ENCODE data around the gene CNRIP1.

Gene CNRIP1

GRCh38 chr2:68287580-68288441 is 31.9 kb downstream of the CNRIP1 start:
- TF ChIP-seq GATA2 (IDR thresholded peaks at IDR 0.05; ENCODE audit: low read depth, low read length), result no peak
- no peak for TF ChIP-seq GATA3 (IDR thresholded peaks at IDR 0.05; ENCODE audit: low read depth, low read length)

- TF ChIP-seq GATA3 (IDR thresholded peaks at IDR 0.05; ENCODE audit: low read depth, low read length), result no peak
- no peak for TF ChIP-seq GATA2 (IDR thresholded peaks at IDR 0.05; ENCODE audit: low read depth, low read length)
These were observed 34.9 kb downstream of the CNRIP1 start for GRCh38 chr2:68284896-68285295.

GRCh38 chr2:68283419-68283812 is 36.3 kb downstream of the CNRIP1 start:
- no peak for TF ChIP-seq GATA2 (IDR thresholded peaks at IDR 0.05; ENCODE audit: low read depth, low read length)
- no peak for TF ChIP-seq GATA3 (IDR thresholded peaks at IDR 0.05; ENCODE audit: low read depth, low read length)

GRCh38 chr2:68282811-68283418 is 36.8 kb downstream of the CNRIP1 start:
- TF ChIP-seq GATA2 (IDR thresholded peaks at IDR 0.05; ENCODE audit: low read depth, low read length), result no peak
- TF ChIP-seq GATA3 (IDR thresholded peaks at IDR 0.05; ENCODE audit: low read depth, low read length), result no peak

- TF ChIP-seq GATA2 (IDR thresholded peaks at IDR 0.05; ENCODE audit: low read depth, low read length) (no peak), GATA3 (IDR thresholded peaks at IDR 0.05; ENCODE audit: low read depth, low read length) (no peak)
These were observed 39.0 kb downstream of the CNRIP1 start for GRCh38 chr2:68280796-68281195.

- TF ChIP-seq GATA3 (IDR thresholded peaks at IDR 0.05; ENCODE audit: low read depth, low read length), result no peak
These were observed 39.4 kb downstream of the CNRIP1 start for GRCh38 chr2:68280348-68280747.

- TF ChIP-seq GATA3 (IDR thresholded peaks at IDR 0.05; ENCODE audit: low read depth, low read length), result no peak; the same call in 1 of the 2 replicates
- TF ChIP-seq GATA2 (IDR thresholded peaks at IDR 0.05; ENCODE audit: low read depth, low read length), result no peak
These were observed 40.1 kb downstream of the CNRIP1 start for GRCh38 chr2:68279691-68280090.

GRCh38 chr2:68278169-68278568 is 41.6 kb downstream of the CNRIP1 start:
- TF ChIP-seq GATA2 (IDR thresholded peaks at IDR 0.05; ENCODE audit: low read depth, low read length), result no peak
- no peak for TF ChIP-seq GATA3 (IDR thresholded peaks at IDR 0.05; ENCODE audit: low read depth, low read length)

- TF ChIP-seq GATA3 (IDR thresholded peaks at IDR 0.05; ENCODE audit: low read depth, low read length), result no peak
- TF ChIP-seq GATA2 (IDR thresholded peaks at IDR 0.05; ENCODE audit: low read depth, low read length), result no peak
These were observed 45.7 kb downstream of the CNRIP1 start for GRCh38 chr2:68274022-68274421.

GRCh38 chr2:68272246-68272994 is 47.3 kb downstream of the CNRIP1 start:
- no peak for TF ChIP-seq GATA2 (IDR thresholded peaks at IDR 0.05; ENCODE audit: low read depth, low read length)
- TF ChIP-seq GATA3 (IDR thresholded peaks at IDR 0.05; ENCODE audit: low read depth, low read length), result no peak

- TF ChIP-seq GATA2 (IDR thresholded peaks at IDR 0.05; ENCODE audit: low read depth, low read length) (no peak), GATA3 (IDR thresholded peaks at IDR 0.05; ENCODE audit: low read depth, low read length) (no peak)
These were observed 53.1 kb downstream of the CNRIP1 start for GRCh38 chr2:68266655-68267054.

- no peak for TF ChIP-seq GATA2 (IDR thresholded peaks at IDR 0.05; ENCODE audit: low read depth, low read length)
- TF ChIP-seq GATA3 (IDR thresholded peaks at IDR 0.05; ENCODE audit: low read depth, low read length), result no peak
These were observed 56.1 kb downstream of the CNRIP1 start for GRCh38 chr2:68263632-68264031.

GRCh38 chr2:68258851-68259250 is 60.9 kb downstream of the CNRIP1 start:
- no peak for TF ChIP-seq GATA2 (IDR thresholded peaks at IDR 0.05; ENCODE audit: low read depth, low read length)
- TF ChIP-seq GATA3 (IDR thresholded peaks at IDR 0.05; ENCODE audit: low read depth, low read length), result no peak

GRCh38 chr2:68256093-68256450 is 63.7 kb downstream of the CNRIP1 start:
- no peak for TF ChIP-seq GATA2 (IDR thresholded peaks at IDR 0.05; ENCODE audit: low read depth, low read length)
- TF ChIP-seq GATA3 (IDR thresholded peaks at IDR 0.05; ENCODE audit: low read depth, low read length), result no peak
